Skeletal muscle tissue (tissue), 4 donors: ENCODE data around the gene ABCA1. TPM values are rescaled to one million over a fixed set of nuclear protein-coding genes. Genes with fewer than 3 reads are reported as not detected.
"Not testable (repeated sequence)": the region's sequence is repeated elsewhere in the genome, so short reads cannot be mapped to it uniquely, and the experiment has no call there.

Experiments used
- H3K27ac ChIP-seq: one replicate; pipeline ENCODE4 v1.7.0; 2013; ENCODE audit warnings: mild to moderate bottlenecking, low read depth, low read length, inconsistent platforms
- H3K27me3 ChIP-seq, 3 donors: one replicate each; pipeline ENCODE4 v1.7.0; 2013; ENCODE audit warnings: low read length in 3 of 3; ENCODE audit not compliant: control insufficient read depth in 3 of 3, insufficient read depth in 3 of 3
- H3K36me3 ChIP-seq, 3 donors: one replicate each; pipeline ENCODE4 v1.7.0; 2013; ENCODE audit warnings: low read length in 3 of 3; ENCODE audit not compliant: control insufficient read depth in 3 of 3, insufficient read depth in 3 of 3
- H3K4me1 ChIP-seq, 3 donors: one replicate each; pipeline ENCODE4 v1.7.0; 2013; ENCODE audit warnings: low read length in 3 of 3, mild to moderate bottlenecking in 3 of 3; ENCODE audit not compliant: control insufficient read depth in 3 of 3, insufficient read depth in 3 of 3
- H3K4me3 ChIP-seq, 3 donors: one replicate each; pipeline ENCODE4 v1.7.0; 2013; ENCODE audit warnings: low read length in 3 of 3
- H3K9ac ChIP-seq, 3 donors: one replicate each; pipeline ENCODE4 v1.7.0; 2013; ENCODE audit warnings: low read length in 3 of 3, mild to moderate bottlenecking in 3 of 3, moderate library complexity in 2 of 3, low read depth in 1 of 3
- H3K9me3 ChIP-seq, 3 donors: one replicate each; pipeline ENCODE4 v1.7.0; 2013; ENCODE audit warnings: low read length in 3 of 3; ENCODE audit not compliant: control insufficient read depth in 3 of 3
- total RNA-seq: library from RNA; depleted of rRNA; stranded (reverse); fragments of >200 nt; gene quantifications from one replicate; pipeline ENCODE4 v1.2.3, GENCODE V29; 2014
- donor health status: Osteomylitis.

ABCA1 gene
- total RNA-seq, 1 donor from 2014 or later: 33.9 TPM

DNA sequence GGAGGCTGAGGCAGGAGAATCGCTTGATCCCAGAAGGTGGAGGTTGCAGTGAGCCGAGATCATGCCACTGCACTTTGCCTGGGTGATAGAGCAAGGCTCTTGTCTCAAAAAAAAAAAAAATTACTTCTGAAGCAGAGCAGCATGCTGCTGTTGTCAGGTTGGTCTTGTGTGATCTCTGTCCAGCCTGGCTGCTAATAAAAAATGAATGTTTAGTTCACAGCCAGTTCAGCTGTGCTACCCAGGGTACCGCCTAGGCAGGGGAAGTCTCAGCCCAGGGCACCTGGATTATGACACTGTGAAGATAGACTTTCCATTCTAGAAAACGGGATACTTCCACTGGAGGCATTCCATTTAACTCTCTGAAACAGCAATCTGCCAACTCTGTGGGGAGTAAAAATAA, 23.5 kb upstream of the ABCA1 start:
- Histone ChIP-seq H3K4me3 (no peak overlapping the region), H3K4me1 (no peaks in the 10 kb centered on the region), H3K9me3 (no peaks in the 10 kb centered on the region), H3K27me3 (no peaks in the 10 kb centered on the region), H3K27ac (no peak overlapping the region), H3K9ac (no peak overlapping the region), H3K36me3 (no peaks in the 10 kb centered on the region)

DNA sequence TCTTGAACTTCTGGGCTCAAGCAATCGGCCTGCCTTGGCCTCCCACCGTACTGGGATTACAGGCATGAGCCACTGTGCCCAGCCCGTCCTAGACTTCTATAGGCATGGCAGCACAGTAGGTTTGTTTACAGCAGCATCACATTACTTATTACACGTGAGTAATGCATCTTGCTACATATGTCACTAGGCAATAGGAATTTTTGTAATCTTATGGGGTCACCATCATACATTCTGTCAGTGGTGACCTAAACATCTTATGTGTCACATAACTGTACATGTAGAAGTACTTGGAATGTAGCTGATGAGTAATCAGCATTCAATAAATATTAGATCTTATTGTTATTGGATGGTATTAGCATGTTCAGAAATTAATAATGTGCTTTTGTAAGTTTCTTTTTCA, 22.9 kb upstream of the ABCA1 start:
- Histone ChIP-seq H3K27me3 (no peaks in the 10 kb centered on the region), H3K9ac (no peak overlapping the region), H3K4me1 (no peaks in the 10 kb centered on the region), H3K27ac (no peak overlapping the region), H3K9me3 (no peaks in the 10 kb centered on the region), H3K36me3 (no peaks in the 10 kb centered on the region), H3K4me3 (no peak overlapping the region)

DNA sequence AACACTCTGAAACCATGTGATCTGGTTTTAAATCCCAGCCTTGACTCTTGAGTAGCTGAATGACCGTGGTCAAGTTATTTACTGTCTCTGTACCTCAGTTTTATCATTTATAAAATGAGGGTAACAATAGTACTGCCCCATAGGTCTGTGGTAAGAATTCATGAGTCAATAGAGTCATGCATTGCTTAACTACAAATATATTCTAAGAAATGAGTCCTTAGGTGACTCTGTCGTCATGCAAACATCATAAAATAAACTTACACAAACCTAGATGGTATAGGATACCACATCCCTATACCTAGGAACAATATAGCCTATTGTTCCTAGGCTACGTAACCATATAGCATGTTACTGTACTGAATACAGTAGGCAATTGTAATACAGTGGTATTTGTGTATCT, 20.3 kb upstream of the ABCA1 start:
- no peaks in the 10 kb centered on the region for H3K4me1 ChIP-seq
- H3K9me3 ChIP-seq: no peaks in the 10 kb centered on the region
- no peak overlapping the region for H3K4me3 ChIP-seq
- no peaks in the 10 kb centered on the region for H3K27me3 ChIP-seq
- no peak overlapping the region for H3K27ac ChIP-seq
- no peak overlapping the region for H3K9ac ChIP-seq
- H3K36me3 ChIP-seq: no peaks in the 10 kb centered on the region

DNA sequence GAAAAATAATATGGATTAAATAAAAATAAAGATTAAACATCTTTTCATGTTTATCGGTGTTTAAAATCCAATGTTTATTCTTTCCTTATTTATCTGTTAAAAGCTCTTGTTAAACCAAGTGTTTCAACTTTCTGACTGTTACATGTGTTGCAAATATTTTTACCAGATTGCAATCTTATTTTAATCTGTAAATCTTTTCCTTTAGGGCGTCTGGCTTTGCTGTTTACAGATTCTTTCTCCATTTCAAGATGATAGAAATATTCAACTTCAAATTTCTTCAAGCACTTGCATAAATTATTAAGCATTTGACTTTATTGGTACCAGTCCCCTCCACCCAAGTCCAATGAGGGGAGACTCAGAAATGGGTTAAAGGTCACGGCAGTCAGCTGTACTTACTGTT, 16.9 kb upstream of the ABCA1 start:
- Histone ChIP-seq H3K9me3 (no peaks in the 10 kb centered on the region), H3K36me3 (no peaks in the 10 kb centered on the region), H3K9ac (no peak overlapping the region)

DNA sequence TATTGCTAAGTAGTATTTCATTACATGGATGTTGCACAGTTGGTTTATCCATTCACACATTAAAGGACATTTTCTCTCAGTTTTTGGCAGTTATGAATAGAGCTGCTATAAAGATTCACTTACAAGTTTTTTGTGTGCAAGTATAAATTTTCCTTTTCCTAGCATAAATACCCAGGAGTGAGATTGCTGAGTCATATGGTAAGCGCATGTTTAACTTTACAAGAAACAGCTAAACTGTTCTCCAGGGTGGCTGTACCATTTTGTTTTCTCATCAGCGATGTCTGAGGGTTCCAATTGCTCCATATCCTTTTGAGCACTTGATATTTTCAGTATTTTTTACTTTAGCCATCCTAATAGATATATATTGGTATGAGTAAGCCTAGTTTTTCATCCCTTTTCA, 16.4 kb upstream of the ABCA1 start:
- H3K36me3 ChIP-seq: no peaks in the 10 kb centered on the region
- no peaks in the 10 kb centered on the region for H3K9me3 ChIP-seq
- H3K27ac ChIP-seq: no peak overlapping the region
- H3K9ac ChIP-seq: no peak overlapping the region
- no peaks in the 10 kb centered on the region for H3K4me1 ChIP-seq
- H3K4me3 ChIP-seq: no peak overlapping the region
- no peaks in the 10 kb centered on the region for H3K27me3 ChIP-seq

More for the DNA sequence above, 16.9 kb upstream of the ABCA1 start:
- Histone ChIP-seq H3K27me3 (no peaks in the 10 kb centered on the region), H3K27ac (no peak overlapping the region), H3K4me3 (no peak overlapping the region), H3K4me1 (no peaks in the 10 kb centered on the region)

DNA sequence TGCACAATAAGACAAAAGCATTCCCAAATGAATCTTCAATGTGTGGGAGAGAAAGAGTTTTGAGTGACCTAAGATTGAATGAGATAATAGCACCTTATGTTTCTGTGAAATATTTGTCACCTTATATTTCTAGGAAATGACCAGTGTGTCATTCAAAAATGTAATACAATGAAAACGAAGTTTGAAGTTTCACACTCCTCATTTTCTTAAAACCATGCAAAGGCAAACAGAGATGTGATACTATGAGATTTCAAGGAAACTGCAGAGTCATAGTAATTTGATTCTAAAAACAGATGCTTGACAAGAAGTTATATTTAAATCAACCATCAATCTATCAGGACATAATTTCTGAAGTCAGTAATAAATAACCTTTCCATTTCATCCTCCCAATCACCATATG, 13.6 kb upstream of the ABCA1 start:
- Histone ChIP-seq H3K4me3 (no peak overlapping the region), H3K36me3 (no peaks in the 10 kb centered on the region), H3K4me1 (no peaks in the 10 kb centered on the region), H3K27ac (no peak overlapping the region), H3K27me3 (no peaks in the 10 kb centered on the region), H3K9ac (no peak overlapping the region), H3K9me3 (no peaks in the 10 kb centered on the region)

DNA sequence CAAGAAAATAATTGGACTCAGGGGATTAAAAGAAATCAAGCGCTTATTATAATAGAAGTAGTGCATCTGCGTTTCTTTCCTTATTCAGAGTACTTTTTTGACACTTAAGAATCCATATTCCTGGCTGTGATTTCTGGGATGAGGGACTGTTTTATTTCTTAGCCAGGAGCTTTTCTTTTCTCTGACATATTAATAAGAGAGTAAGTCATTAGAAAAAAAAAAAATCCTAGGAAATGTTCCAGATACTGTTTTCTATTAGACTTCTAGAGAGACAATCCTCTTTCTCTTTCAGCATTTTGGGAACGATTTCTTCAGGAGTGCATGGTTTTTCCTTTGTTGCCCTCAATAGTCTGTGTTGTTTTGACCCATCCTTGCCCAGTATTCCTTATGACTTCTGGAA, 8.3 kb upstream of the ABCA1 start:
- H3K9ac ChIP-seq: no peak overlapping the region
- H3K27me3 ChIP-seq: no peaks in the 10 kb centered on the region
- no peaks in the 10 kb centered on the region for H3K36me3 ChIP-seq
- H3K4me3 ChIP-seq: no peak overlapping the region
- H3K27ac ChIP-seq: peak overlapping the region; percentile 25
- H3K4me1 ChIP-seq: no peaks in the 10 kb centered on the region
- H3K9me3 ChIP-seq: no peaks in the 10 kb centered on the region

DNA sequence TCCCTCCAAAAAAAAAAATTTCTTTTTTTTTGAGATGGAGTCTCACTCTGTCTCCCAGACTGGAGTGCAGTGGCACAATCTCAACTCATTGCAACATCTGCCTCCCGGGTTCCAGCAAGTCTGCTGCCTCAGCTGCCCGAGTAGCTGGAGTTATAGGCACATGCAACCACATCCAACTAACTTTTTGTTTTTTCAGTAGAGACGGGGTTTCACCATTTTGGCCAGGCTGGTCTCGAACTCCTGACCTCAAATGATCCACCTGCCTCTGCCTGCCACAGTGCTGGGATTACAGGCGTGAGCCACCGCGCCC, 7.5 kb upstream of the ABCA1 start:
- H3K9ac ChIP-seq, H3K4me1 ChIP-seq, H3K36me3 ChIP-seq, H3K27me3 ChIP-seq, H3K9me3 ChIP-seq, H3K4me3 ChIP-seq: not testable (repeated sequence)
- peak overlapping the region; percentile 25 for H3K27ac ChIP-seq

DNA sequence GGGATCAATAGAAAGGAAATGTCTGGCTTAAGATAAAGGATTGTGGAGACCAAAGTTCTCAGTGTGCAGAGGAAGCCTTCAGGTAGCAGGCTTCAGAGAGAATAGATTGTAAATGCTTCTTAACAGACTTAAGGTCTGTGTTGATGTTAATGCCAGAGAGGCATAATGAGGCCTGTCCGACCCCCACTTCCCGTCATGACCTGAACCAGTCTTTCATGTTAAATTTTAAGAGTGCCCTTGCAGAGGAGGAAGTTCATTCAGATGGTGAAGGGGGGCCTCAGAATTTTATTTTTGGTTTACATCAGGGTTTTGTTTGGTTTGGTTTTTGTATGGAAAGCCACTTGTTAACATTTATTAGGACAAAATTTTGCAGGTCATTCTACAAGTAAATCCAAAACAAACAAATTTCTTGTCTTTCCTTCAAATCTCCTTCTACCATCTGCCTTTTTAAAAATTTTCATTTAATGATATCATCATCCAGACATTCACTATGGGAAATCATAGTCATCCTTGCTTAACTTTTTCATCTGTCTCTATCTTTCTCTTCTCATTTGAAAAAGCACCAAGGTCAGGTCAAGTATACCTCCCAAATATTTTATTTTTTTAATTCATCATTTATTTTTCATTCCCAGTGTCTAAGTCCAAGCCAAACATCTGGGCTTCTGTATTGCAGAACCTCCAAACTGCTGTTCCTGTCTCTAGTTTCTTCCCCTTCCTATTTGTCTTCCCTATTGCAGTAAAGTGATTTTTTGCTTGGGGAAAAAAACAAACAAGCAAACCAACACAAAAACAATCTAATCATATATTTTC, 6.9 kb upstream of the ABCA1 start:
- no peaks in the 10 kb centered on the region for H3K27me3 ChIP-seq
- no peak overlapping the region for H3K9ac ChIP-seq
- no peaks in the 10 kb centered on the region for H3K36me3 ChIP-seq
- no peaks in the 10 kb centered on the region for H3K4me1 ChIP-seq
- no peaks in the 10 kb centered on the region for H3K9me3 ChIP-seq
- H3K27ac ChIP-seq: peak overlapping the region; percentile 25
- H3K4me3 ChIP-seq: no peak overlapping the region

DNA sequence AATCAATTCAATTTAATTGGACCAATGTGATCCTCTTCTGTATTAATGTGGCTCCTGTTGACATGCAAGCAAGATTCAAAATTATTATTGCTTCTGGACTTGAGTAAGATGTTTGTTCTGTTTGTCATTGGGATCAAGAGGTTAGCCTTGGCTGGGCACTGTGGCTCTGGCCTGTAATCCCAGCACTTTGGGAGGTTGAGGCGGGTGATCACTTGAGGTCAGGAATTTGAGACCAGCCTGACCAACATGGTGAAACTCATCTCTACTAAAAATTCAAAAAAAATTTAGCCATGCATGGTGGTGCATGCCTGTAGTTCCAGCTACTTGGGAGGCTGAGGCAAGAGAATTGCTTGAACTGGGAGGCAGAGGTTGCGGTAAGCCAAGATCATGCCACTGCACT, 5.1 kb upstream of the ABCA1 start:
- not testable (repeated sequence) for H3K4me3 ChIP-seq, H3K27ac ChIP-seq, H3K9me3 ChIP-seq, H3K9ac ChIP-seq, H3K36me3 ChIP-seq, H3K27me3 ChIP-seq, H3K4me1 ChIP-seq
